Urothelium cell line (cell line): ENCODE data around the gene UCP2.

ENCODE experiments used
- DNase-seq: peaks from one replicate; pipeline ENCODE4 v3.0.0; 2011; ENCODE audit warnings: low spot score, mixed read lengths
- FAIRE-seq: peaks from 2 replicates; lab custom pipeline; 2011; peaks lifted over from hg19 to GRCh38; lab: Jason Lieb, UNC

The UCP2 gene

GRCh38 chr11:74010306-74011300 lies 28.0 kb upstream of the UCP2 start:
- FAIRE-seq (no peak), DNase-seq (no peak)

DNA sequence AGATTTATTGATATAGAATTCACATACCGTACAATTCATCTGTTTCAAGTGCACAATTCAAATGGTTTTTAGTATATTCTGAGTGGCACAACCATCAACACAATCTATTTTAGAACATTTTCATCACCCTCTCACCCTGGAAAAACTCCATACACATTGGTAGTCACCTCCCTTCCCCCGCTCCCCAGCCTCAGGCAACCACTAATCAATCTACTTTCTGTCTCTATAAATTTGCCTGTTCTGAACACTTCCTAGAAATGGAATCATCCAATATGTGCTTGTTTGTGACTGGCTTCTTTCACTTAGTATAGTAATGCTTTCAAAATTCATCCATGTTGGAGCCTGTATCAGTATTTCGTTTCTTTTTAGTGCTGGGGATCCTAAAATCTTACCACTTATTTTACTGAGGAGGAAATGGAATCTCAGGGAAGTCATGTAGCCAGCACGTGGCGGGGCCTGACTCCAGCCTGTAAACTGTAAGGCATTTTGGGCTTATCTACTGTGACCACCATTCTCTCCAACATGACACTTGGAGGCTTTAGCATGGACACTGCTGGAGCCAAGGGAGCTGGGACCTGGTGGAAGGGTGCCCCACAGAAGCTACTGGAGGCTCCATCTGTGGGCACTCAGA lies 27.1 kb upstream of the UCP2 start:
- DNase-seq (no peak), FAIRE-seq (no peak)

- DNase-seq (no peak), FAIRE-seq (no peak)
Observed at GRCh38 chr11:74009230-74009547, 26.5 kb upstream of the UCP2 start.

GRCh38 chr11:74008373-74009229 lies 26.0 kb upstream of the UCP2 start, which contains the start of gene UCP3:
UCP3 (minus strand) TSS chr11:74009085; CDS start chr11:74007042, 2,043 bp downstream.
- no peak for FAIRE-seq
- DNase-seq: no peak

GRCh38 chr11:74007691-74008372 lies 25.2 kb upstream of the UCP2 start:
- DNase-seq (no peak), FAIRE-seq (no peak)

DNA sequence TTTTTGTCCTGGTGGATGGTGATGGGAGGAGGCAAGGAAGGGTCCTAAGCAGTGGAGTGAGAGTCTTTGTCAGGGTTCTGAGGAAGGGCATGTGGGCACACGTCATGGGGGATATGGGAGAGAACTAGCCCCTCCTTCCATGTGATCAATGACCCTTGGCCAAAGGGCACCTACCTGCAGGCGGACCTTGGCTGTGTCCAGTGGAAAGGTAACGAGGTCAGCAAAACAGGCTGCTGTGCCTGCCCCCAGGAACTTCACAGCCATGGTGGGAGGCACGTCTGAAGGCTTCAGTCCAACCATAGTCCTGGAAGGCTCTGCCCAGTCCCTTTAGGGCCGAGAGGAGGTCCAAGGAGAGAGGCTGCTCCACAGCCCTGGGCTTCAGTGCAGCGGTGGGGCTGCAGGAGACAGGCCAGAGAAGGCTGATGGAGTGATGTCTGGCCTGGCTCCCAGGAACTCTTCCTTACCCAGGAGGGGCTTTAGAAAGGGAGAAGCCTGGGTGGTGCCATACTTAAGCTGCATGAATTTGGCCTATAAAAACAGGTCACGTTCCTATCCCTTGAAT lies 24.2 kb upstream of the UCP2 start:
- FAIRE-seq (no peak), DNase-seq (no peak)

GRCh38 chr11:74005721-74006517 lies 23.3 kb upstream of the UCP2 start:
- no peak for FAIRE-seq

DNA sequence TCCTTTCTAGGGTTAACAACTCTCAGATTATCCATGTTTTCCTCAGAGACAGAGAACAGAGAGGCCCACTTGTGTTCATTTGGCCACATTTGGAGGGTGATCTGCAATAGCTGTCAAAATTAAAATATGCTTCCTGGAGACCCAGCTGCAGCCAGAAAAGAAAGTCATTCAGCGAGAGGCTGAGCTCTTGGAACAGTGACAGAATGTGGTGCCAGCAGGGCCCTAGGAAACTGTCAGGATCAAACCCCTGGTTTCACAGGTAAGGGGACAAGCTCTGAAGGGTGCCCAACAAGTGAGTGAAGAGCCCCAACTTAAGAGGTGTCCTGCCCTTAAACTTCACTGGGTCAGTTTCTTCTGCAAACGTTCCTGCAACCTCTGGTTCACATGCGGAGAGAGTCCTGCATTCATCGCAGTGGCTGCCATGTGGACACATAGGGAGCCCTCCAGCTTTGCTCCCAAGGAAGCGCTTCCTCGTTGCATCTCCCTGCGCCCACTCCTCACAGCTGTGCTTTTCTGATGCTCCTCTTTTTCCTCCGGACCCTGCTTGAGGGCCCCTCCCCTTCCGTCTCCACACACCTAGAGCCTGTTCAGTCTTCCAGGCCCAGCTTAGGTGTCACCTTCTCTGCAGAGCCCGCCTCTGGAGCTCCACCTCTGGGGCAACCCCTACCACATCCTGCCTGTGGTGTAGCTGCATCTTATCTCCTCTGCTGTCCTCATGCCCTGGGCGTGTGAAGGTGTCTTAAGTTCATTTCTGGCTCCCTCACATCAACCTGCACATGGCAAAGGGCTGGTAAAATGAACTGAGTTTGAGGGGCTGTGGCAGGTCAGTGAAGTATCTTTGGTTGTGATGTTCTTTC lies 22.3 kb upstream of the UCP2 start:
- DNase-seq: no peak
- FAIRE-seq: no peak

More at GRCh38 chr11:74005721-74006517, 23.3 kb upstream of the UCP2 start:
- DNase-seq: no peak

DNA sequence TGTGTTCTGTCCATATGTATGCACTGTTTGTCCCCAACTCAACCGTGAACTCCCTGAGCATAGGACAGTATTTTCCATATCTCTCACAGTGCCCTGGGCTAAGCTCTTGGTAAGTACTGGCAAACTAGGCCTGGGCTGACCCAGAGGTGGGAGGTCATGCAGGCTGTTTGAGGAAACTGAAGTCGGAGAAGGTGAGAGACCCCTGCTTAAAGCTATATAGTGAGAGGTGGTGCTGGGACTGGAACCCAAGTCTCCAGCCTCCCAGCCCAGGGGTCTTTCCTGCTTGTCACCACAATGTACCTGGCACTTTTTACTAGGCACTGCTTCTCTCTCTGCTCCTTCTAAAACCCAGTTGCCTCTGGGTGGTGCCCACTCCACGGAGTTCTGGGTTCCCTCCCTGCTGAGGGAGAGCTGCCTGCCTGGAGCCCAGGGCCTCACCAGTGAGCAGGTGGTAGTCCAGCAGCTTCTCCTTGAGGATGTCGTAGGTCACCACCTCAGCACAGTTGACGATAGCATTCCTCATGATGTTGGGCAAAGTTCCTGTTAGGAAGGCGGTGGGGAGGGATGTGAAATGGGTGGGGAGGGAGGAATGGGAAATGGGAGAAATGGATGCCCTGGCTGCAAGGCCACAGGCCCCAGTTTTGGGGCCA lies 21.5 kb upstream of the UCP2 start:
- no peak for FAIRE-seq
- DNase-seq: no peak

- DNase-seq: no peak
- FAIRE-seq: no peak
Observed at GRCh38 chr11:74002832-74003231, 20.2 kb upstream of the UCP2 start.

GRCh38 chr11:74001822-74002286 lies 19.2 kb upstream of the UCP2 start:
- DNase-seq (no peak), FAIRE-seq (no peak)

DNA sequence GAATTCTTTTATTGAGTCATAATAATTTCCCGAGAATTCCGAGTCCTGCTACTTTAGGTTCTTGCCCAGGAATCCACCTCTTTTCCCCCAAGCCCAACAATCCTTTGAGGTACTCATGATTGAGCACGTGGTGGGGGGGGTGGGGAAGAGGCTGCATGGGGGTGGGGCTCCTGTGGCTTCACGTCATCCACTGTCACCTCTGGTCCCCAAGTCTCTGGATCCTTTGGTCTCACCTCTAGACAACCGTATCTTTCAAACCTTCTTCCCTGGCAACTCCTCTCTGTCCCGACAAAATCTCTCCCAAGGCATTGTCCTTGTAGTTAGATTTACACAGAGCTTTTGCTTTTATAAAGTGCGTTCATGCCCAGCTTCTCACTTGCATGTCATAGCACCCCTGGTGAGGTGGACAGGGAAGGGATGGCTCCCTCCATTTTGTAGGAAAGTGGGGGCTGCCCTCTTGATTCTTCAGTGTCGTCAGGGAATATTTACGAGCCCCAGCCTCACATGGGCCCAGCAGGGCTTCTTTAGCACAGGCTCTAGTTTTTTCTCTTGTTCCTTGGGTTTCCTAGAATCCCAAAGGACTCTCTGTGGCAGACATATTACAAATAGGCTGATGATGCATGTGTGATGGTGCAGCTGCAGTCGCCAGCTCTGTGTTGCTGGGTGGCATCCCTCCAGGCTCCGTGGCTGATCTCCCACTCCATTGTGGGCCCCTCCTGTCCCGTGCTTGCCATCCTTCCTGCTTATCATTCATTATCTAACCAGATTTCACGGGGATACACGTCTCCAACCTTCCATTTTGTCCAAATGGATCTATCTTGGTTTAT lies 17.9 kb upstream of the UCP2 start:
- DNase-seq (no peak), FAIRE-seq (no peak)

- FAIRE-seq: no peak
- no peak for DNase-seq
Observed at GRCh38 chr11:73999581-74000306, 17.1 kb upstream of the UCP2 start.

DNA sequence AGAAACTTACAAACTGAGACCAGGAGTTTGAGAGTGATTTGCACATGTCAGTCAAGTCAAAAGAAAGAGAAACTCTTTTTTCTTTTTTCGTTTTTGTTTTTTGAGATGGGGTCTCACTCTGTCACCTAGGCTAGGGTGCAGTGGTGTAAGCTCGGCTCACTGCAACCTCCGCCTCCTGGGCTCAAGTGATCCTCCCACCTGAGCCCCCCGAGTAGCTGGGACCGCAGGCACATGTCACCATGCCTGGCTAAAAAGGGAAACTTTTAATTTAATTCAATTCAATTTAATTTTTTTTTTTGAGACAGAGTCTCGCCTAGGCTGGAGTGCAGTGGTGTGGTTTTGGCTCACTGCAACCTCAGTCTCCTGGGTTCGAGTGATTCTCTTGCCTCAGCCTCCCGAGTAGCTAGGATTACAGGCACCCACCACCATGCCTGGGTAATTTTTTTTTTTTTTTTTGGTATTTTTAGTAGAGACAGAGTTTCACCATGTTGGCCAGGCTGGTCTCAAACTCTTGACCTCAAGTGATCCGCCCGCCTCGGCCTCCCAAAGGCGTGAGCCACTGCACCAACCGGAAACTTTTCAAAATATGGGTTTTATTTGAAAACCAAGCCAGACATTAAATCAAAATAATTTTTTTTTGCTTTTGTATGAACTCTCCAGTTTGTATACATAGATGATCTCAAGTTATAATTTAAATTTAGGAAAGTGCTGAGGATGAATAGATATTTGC lies 16.4 kb upstream of the UCP2 start:
- FAIRE-seq: no peak
- no peak for DNase-seq

- DNase-seq: no peak
- no peak for FAIRE-seq
Observed at GRCh38 chr11:73997120-73997770, 14.6 kb upstream of the UCP2 start.
